Right lobe of liver (tissue), 6 donors: ENCODE results near the gene NSMF. TPM values are rescaled to one million over a fixed set of nuclear protein-coding genes. Genes with fewer than 3 reads are reported as not detected.

ENCODE experiments used
- ATAC-seq, 4 donors: fragments of 200-7000 bp; cut with Tn5 transposase; one replicate each; pipeline ENCODE4 v1.9.1; 2020; ENCODE audit warnings: mild to moderate bottlenecking in 4 of 4, moderate library complexity in 4 of 4
- DNase-seq, 3 donors: peaks; one replicate each; pipeline ENCODE4 v3.0.0-alpha.2; 2020
- H3K27ac ChIP-seq, 3 donors: fragments of 200-600 bp; one replicate each; pipeline ENCODE4 v1.8.0; 2022
- H3K27me3 ChIP-seq, 2 donors: fragments of 200-600 bp; one replicate each; pipeline ENCODE4 v1.8.0; 2022
- H3K36me3 ChIP-seq, 4 donors: fragments of 200-600 bp; sonication (generic) in 1 of 4; one replicate each; pipeline versions ENCODE4 v1.5.1 to v1.8.0; 2017 to 2022; ENCODE audit warnings: control low read depth in 1 of 4
- H3K4me1 ChIP-seq, 4 donors: fragments of 200-600 bp; sonication (generic) in 1 of 4; one replicate each; pipeline versions ENCODE4 v1.5.1 to v1.8.0; 2017 to 2022; ENCODE audit warnings: control low read depth in 1 of 4
- H3K4me3 ChIP-seq, 3 donors: fragments of 200-600 bp; one replicate each; pipeline ENCODE4 v1.8.0; 2022
- H3K9me3 ChIP-seq, 4 donors: fragments of 200-600 bp; sonication (generic) in 1 of 4; one replicate each; pipeline versions ENCODE4 v1.5.1 to v1.8.0; 2017 to 2022; ENCODE audit warnings: control low read depth in 1 of 4
- POLR2A ChIP-seq: fragments of 450-650 bp; IDR thresholded peaks from one replicate; pipeline ENCODE4 v1.6.1; 2017; ENCODE audit warnings: antibody characterized with exemption, mild to moderate bottlenecking
- WGBS: methylation state at CpG from one replicate; pipeline ENCODE4 v1.1.6; 2018; ENCODE audit warnings: low coverage, low lambda C conversion rate; ENCODE audit not compliant: insufficient coverage; ENCODE audit errors: missing lambda C conversion rate; 5-methylcytosine and 5-hydroxymethylcytosine counted together
- intact Hi-C, 2 donors: fragments of 100-400 bp; cut with DNase I; formaldehyde crosslinking; loops; one replicate each; pipeline versions ENCODE4 v1.11.2 to v1.14.1; 2022
- total RNA-seq, 6 experiments: library from RNA; depleted of rRNA in 2 of 6; stranded (reverse); fragments of >200 nt in 2 of 6; fragmentation: NEBNext Ultra II Directional in 3 of 6; extraction: Animal tissue kit (Norgen Biotek cat#: 25700) in 3 of 6; gene quantifications; one replicate each; pipeline versions ENCODE4 v1.1.0 to v1.2.4, GENCODE V29; 2016 to 2023
- TF ChIP-seq, protein P1 (sequence below), 4 donors: fragments of 200-600 bp in 3 of 4; fragments of 450-650 bp in 1 of 4; IDR thresholded peaks; one replicate each; pipeline versions ENCODE4 v1.5.1 to v1.8.0; 2016 to 2022; ENCODE audit warnings: antibody characterized with exemption in 4 of 4, mild to moderate bottlenecking in 2 of 4
- donor health status: DM: no; HTN: yes; CAD: no.
- donor health status: DM: no; HTN: no; CAD: no.
- donor health status: DM: no; HTN: no; CAD: no.
- donor health status: DM: no; HTN: yes; CAD: no.
- donor health status: DM: no; HTN: yes; CAD: no.

Gene NSMF
- total RNA-seq, 6 experiments from 2014 or later, result 15.6 to 55.4 (median 20.1) TPM

DNA sequence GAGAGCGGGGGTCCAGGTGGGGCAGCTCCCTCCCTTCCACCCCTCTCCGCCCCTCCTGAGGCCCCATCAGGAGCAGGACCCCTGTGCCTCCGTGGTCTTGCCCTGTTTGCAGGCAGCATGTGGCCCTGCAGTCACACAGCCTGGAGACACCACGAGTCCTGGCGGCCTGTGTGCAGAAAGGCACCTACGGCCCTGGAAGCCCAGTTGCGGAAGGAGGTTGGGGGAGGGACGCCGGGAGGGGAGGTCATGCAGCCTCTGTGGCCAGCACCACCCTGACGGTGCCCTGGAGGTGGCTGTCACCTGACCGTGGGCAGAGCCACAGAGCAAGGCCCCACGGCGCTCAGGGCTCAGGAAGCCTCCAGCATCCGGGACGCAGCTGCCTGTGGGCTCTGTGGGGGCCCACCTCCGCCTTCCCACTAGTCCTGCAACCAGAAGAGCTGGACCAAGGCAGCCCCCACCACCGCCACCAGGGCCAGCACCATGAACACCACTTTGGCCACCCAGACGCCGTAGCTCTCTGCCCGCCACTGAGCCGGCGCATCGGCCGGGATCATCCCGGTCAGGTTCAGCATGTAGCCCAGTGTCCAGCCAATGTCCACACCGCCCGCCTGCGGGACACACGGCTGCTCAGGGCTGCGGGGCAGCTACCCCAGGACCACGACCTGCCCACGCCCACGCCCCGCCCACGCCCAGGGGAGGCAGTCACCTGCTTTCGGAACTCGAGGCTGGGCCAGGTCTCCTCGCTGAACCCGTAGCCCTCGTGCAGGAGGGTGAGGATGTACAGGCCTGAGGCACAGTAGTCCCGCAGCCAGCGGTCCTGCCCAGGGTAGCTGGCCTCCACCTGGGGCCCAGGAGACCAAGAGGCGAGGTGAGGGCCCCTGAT, 24.4 kb downstream of the NSMF start:
- DNase-seq, result peak in 2 of 3 donors; percentile 27 to 57

DNA sequence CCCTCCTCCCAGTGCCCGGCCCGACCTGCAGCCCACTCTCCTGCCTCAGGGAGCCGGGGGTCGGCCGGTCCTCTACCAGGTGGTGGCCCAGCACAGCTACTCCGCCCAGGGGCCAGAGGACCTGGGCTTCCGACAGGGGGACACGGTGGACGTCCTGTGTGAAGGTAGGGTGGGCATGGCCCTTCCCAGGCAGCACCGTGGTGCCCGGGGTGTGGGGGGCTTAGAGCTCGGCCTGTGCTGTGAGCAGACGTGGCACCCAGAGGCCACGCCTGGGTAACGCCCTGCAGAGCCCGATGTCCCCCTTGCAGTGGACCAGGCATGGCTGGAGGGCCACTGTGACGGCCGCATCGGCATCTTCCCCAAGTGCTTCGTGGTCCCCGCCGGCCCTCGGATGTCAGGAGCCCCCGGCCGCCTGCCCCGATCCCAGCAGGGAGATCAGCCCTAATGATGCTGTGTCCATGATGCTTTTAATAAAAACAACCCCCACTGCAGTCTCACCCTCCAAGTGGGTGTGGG, 25.2 kb downstream of the NSMF start:
- no peaks in the 10 kb centered on the region for H3K4me1 ChIP-seq
- no peaks in the 10 kb centered on the region for H3K27me3 ChIP-seq
- intact Hi-C loops, result no loop called here
- no peaks in the 10 kb centered on the region for H3K9me3 ChIP-seq
- no CpG with 5 or more reads among the region's 26 CpGs for WGBS
- H3K36me3 ChIP-seq, result no peaks in the 10 kb centered on the region
- no peak for ATAC-seq
- no peak overlapping the region for H3K27ac ChIP-seq
- DNase-seq, result peak in 2 of 3 donors; percentile 21 to 54
- TF ChIP-seq POLR2A, result no peak
- TF ChIP-seq, protein P1, sequence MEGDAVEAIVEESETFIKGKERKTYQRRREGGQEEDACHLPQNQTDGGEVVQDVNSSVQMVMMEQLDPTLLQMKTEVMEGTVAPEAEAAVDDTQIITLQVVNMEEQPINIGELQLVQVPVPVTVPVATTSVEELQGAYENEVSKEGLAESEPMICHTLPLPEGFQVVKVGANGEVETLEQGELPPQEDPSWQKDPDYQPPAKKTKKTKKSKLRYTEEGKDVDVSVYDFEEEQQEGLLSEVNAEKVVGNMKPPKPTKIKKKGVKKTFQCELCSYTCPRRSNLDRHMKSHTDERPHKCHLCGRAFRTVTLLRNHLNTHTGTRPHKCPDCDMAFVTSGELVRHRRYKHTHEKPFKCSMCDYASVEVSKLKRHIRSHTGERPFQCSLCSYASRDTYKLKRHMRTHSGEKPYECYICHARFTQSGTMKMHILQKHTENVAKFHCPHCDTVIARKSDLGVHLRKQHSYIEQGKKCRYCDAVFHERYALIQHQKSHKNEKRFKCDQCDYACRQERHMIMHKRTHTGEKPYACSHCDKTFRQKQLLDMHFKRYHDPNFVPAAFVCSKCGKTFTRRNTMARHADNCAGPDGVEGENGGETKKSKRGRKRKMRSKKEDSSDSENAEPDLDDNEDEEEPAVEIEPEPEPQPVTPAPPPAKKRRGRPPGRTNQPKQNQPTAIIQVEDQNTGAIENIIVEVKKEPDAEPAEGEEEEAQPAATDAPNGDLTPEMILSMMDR (IDR thresholded peaks at IDR 0.05), result no peak
- no peak overlapping the region for H3K4me3 ChIP-seq

More for the DNA sequence above, 24.4 kb downstream of the NSMF start:
- WGBS, result 60% methylated on average over 4 of the region's 43 CpGs
- H3K4me1 ChIP-seq, result no peaks in the 10 kb centered on the region
- no peaks in the 10 kb centered on the region for H3K36me3 ChIP-seq
- H3K9me3 ChIP-seq, result no peaks in the 10 kb centered on the region
- H3K4me3 ChIP-seq, result no peak overlapping the region
- ATAC-seq, result no peak
- TF ChIP-seq, protein P1 (IDR thresholded peaks at IDR 0.05), result no peak
- TF ChIP-seq POLR2A, result no peak
- no peak overlapping the region for H3K27ac ChIP-seq
- no peaks in the 10 kb centered on the region for H3K27me3 ChIP-seq
- intact Hi-C loops, result no loop called here

DNA sequence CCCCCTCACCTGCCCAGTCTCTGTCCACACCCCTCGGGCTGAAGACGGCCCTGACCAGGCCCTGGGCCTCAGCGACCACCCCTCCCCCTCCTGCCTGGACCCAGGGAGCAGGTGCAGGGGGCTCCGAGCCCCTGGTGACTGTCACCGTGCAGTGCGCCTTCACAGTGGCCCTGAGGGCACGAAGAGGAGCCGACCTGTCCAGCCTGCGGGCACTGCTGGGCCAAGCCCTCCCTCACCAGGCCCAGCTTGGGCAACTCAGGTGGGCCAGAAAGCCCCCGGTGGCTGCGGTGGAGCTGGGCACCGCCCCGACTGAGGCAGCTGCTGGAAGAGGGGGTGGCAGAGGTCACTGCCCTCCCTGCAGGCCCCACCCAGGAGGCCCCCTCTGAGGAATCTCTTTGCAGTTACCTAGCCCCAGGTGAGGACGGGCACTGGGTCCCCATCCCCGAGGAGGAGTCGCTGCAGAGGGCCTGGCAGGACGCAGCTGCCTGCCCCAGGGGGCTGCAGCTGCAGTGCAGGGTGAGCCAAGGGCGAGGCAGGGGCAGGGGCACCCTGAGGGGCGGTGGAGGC, 25.7 kb downstream of the NSMF start:
- Histone ChIP-seq H3K27ac (no peak overlapping the region), H3K4me3 (no peak overlapping the region), H3K4me1 (no peaks in the 10 kb centered on the region), H3K36me3 (no peaks in the 10 kb centered on the region), H3K9me3 (no peaks in the 10 kb centered on the region), H3K27me3 (no peaks in the 10 kb centered on the region)
- TF ChIP-seq, protein P1 (IDR thresholded peaks at IDR 0.05), result no peak
- TF ChIP-seq POLR2A, result no peak
- intact Hi-C loops, result no loop called here
- ATAC-seq, result no peak
- whole genome bisulfite sequencing, result no CpG with 5 or more reads among the region's 19 CpGs
- DNase-seq, result peak in 2 of 3 donors; percentile 14 to 45

DNA sequence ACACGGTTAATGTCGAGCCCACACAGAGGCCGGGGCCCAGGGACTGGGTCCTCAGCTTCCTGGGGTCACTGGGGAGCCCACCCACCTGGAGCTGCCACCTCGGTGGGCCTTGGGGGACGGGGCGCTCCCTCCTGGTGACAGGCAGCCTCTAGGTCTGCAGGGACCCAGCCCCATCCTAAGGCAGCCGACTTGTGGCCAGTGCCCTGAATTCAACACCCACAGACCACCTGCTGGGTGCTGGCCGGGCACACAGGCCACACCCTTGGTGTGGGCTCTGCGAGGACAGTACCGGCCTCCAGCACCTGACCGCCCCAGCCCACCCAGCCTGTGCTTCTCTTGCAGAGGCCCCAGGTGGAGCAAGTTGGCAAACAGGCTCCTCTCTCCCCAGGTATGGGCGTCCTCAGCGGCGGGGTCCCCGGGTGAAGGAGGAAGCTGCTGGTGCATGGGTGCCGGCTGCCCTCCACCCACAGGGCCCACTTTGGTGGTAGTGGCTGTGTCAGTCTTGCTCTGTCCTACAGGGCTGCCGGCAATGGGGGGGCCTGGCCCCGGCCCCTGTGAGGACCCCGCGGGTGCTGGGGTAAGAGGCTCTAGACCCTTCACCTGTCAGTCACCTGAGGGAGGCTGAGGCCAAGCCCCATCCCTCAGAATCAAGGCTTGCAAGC, 26.3 kb downstream of the NSMF start:
- H3K4me3 ChIP-seq, result no peak overlapping the region
- no peak for ATAC-seq
- intact Hi-C loops, result no loop called here
- WGBS, result 70% methylated on average over 2 of the region's 20 CpGs
- no peak overlapping the region for H3K27ac ChIP-seq
- no peaks in the 10 kb centered on the region for H3K9me3 ChIP-seq
- no peaks in the 10 kb centered on the region for H3K4me1 ChIP-seq
- no peak for TF ChIP-seq POLR2A
- TF ChIP-seq, protein P1 (IDR thresholded peaks at IDR 0.05), result no peak
- H3K36me3 ChIP-seq, result no peaks in the 10 kb centered on the region
- peak in 2 of 3 donors; percentile 18 to 51 for DNase-seq
- H3K27me3 ChIP-seq, result no peaks in the 10 kb centered on the region
